ENCODE results near the gene MPZL3.

DNA sequence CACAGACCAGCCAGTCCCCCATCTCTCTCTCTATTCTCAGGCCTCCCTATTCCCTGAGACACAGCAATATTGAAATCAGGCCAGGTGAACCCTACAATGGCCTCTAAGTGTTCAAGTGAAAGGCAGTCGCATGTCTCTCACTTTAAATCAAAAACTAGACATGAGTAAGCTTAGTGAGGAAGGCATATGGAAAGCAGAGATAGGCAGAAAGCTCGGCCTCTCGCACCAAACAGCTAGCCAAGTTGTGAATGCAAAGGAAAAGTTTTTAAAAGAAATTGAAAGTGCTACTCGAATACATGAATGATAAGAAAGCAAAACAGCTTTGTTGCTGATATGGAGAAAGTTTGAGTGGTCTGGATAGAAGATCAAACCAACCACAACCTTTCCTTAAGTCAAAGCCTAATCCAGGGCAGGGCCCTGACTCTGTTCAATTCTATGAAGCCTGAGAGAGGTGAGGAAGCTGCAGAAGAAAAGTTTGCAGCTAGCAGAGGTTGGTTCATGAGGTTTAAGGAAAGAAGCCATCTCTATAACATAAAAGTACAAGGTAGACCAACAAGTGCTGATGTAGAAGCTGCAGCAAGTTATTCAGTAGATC, 31.7 kb upstream of the MPZL3 start:
- TF ChIP-seq ZC3H11A (IDR thresholded peaks at IDR 0.05) (no peak), POLR2A (IDR thresholded peaks at IDR 0.05; ENCODE audit: low read length) (no peak)
- TF ChIP-seq, protein P1, sequence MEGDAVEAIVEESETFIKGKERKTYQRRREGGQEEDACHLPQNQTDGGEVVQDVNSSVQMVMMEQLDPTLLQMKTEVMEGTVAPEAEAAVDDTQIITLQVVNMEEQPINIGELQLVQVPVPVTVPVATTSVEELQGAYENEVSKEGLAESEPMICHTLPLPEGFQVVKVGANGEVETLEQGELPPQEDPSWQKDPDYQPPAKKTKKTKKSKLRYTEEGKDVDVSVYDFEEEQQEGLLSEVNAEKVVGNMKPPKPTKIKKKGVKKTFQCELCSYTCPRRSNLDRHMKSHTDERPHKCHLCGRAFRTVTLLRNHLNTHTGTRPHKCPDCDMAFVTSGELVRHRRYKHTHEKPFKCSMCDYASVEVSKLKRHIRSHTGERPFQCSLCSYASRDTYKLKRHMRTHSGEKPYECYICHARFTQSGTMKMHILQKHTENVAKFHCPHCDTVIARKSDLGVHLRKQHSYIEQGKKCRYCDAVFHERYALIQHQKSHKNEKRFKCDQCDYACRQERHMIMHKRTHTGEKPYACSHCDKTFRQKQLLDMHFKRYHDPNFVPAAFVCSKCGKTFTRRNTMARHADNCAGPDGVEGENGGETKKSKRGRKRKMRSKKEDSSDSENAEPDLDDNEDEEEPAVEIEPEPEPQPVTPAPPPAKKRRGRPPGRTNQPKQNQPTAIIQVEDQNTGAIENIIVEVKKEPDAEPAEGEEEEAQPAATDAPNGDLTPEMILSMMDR (IDR thresholded peaks at IDR 0.05) = no peak
- TF ChIP-seq, protein P2, sequence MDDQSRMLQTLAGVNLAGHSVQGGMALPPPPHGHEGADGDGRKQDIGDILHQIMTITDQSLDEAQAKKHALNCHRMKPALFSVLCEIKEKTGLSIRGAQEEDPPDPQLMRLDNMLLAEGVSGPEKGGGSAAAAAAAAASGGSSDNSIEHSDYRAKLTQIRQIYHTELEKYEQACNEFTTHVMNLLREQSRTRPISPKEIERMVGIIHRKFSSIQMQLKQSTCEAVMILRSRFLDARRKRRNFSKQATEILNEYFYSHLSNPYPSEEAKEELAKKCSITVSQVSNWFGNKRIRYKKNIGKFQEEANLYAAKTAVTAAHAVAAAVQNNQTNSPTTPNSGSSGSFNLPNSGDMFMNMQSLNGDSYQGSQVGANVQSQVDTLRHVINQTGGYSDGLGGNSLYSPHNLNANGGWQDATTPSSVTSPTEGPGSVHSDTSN (IDR thresholded peaks at IDR 0.05) = no peak

All from A549 (cell line).